HK-2 (cell line): Measurements from ENCODE around the gene LCK.

Source experiments
- DNase-seq: peaks from one replicate; pipeline ENCODE4 v3.0.0-alpha.2; 2018; ENCODE audit not compliant: unreplicated experiment

LCK gene

GRCh38 chr1:32250893-32251716 is at the start of gene LCK:
Gene LCK, plus strand, starts transcription at chr1:32251265. Its CDS starts 23,065 bp downstream, at chr1:32274330.
- DNase-seq: no peak

DNA sequence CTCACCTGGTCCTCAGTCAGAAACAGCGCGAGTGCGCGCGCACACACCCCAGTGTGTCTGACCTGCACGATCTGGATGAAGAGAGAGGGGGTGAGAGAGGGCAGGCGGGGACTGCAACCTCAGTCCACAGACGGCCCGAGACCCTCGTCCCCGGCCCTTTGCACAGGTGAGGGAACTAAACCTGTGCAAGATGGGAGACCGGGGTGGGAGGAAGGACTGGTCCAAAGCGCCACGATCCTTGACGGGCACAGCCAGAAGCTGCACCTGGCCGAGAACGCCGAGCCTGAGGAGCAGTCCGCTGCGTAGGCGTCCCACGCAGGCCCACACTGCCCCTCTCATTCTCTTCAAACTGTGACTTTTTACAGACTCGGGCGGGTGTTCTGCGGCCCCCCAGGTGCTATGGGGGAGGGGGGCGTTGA is 46.1 kb upstream of the LCK start:
- no peak for DNase-seq

DNA sequence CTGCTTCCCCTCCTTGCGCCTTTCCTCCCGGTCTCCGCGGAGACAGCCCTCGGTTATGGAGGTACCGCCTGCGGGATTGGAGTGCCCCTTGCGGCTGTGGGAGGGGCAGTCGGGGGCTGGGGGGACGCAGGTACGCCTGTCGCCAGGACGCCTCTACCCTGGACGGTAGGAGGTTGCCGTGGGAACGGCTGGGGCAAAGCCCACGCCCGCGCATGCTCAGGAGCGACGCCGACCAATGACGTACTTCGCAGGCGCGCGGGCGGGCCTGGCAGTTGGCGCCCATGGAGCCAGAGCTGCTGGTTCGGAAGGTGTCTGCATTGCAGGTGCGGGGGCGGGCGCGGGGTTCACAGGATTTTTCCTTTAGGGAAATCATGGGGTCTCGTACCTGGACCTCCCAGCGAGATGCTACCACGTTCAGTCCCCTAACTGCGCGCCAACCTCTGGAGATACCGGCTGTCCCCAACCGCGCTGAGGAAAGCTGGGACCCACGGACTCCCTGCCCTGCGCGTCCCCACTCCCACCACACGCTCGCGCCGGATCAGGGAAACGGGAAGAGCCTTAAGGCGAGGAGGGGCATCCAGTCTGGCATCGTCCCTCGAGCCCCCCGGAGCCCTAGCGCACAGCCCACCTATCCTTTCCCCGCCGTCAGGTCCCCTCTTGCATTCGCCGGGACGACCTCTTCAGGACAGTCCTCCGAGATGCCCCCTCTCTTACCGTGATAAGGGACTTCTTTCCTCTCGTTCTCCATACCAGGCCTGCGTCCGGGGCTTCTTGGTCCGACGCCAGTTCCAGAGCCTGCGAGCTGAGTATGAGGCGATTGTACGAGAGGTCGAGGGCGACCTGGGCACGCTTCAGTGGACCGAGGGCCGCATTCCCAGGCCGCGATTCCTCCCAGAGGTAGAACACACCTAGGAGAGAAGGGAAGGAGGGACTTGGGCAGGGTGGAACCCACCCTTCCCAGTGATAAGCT is 45.4 kb upstream of the LCK start, which contains the start of gene IQCC:
Gene IQCC (plus strand): TSS at position 271 of the 970 bp plus-strand sequence. CDS start 11 bp downstream, at position 282.
- DNase-seq: peak; percentile 84

- DNase-seq: no peak
Observed at GRCh38 chr1:32208469-32208868, 42.6 kb upstream of the LCK start.

- peak; percentile 63 for DNase-seq
Observed at GRCh38 chr1:32208891-32209328, 42.2 kb upstream of the LCK start, which contains the start of gene DCDC2B. Gene DCDC2B, plus strand, starts transcription at chr1:32209089. Its CDS starts 5 bp downstream, at chr1:32209094.

DNA sequence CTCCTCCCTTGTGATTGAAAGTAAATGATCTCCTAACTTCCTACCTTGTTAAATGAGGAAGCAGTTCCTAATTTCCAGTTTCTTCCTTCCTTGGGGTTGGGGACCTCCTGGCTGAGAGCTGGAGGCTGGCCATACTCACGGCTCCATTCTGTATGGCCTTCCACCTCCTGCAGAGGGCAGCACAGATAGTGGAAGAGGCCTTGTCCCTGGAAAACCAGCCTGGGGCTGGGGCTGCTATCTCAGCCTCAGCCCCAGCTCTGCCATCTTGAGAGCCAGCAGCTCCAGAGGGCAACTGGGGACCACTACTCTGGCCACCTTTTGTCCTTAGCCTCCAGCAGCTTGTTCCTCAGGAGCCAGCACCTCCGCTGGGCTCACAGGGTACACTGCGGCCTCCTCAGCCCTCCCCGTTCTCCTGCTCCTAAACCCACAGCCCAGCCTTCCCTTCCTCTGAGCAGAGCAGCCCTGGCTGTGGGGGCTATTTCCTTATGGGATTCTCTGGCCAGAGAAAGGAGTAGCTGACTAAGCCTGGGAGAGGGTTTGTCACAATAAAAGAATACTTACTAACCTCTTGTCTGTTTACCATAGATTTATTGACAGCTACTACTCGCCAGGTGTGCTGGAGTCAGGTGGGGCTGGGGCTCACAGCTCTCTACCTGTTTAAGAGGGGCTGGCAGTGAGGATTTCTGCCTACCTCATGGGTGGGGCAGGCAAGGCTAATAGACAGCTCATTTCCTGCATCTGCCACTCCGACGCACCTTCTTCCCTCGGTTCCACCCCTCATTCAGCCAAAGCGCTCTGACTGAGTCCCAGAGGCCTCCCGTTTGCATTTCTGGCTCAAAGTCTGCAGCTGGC is 35.2 kb upstream of the LCK start:
- DNase-seq: peak; percentile 66

DNA sequence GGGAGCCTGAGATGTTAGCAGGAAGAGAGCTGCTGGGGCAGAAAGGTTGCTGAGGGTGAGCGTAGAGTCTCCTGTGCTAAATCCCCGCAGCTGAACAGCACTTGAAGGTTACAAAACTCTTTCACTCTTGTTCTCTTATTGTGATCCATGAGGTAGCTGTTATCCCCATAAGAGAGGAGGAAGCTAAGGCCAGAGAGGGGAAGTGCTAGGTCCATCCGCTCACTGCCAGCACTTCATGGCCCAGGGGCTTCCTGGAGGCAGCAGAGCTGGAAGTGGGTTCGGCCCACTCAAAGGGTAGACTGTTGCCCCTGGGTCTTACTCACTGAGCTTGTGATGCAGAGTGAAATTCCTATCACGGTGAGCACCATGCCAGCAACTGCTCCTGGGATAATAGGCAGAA is 34.5 kb upstream of the LCK start:
- no peak for DNase-seq

GRCh38 chr1:32219022-32219421 is 32.0 kb upstream of the LCK start:
- no peak for DNase-seq

- DNase-seq: no peak
Observed at GRCh38 chr1:32220746-32221580, 30.1 kb upstream of the LCK start.

DNA sequence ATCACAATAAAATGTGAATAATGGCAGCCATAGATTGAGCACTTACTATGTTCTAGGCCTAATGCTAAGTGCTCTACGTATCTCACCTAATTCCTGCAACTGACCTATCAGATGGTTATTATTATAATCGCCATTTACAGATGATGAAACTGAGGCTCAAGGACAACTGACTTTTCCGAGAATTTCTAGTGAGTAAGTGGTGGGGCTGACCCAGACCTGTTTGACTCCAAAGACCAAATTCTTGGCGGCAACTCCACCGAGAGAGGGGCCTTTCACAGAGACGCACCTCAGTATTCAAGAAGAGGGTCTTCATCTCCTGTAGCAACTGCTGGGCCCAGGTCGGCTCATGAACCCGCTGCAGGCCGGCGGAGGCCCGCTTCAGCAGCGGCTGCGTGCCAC is 29.5 kb upstream of the LCK start:
- DNase-seq: no peak

DNA sequence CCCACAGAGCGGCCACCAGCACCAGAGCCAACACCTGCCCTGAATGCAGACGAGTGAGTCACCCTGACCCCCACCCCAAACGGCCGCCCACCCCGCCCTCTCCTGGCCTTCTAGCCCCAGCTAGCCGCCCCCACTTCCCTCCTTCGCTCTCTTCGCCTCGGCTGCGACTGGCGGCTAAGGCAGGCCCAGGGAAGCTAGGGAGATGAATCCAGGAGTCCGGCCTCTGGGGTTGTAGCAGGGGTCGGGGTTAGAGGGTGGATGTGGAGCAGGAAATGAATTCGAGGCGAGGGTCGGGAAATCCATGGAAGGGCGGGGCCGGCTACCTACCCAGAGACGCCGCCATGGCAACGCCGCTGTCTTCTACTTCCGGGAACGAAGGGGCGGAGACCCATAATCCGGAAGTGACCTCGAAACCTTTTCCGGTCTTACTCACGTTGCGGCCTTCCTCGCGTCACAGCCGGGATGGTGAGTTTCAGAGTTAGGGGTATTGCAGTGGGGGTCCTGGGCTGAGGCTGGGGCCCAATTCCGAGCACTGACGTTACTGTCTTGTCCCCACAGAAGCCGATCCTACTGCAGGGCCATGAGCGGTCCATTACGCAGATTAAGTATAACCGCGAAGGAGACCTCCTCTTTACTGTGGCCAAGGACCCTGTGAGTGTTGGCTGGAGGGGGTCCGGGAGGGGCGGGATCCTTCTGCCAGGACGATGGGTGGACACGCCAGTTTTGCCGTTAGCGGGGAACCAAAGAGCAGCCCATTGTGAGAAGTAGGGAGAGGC is 28.9 kb upstream of the LCK start, which contains the start of the genes EIF3I and TMEM234:
Gene EIF3I (plus strand): TSS at position 428 of the 776 bp plus-strand sequence. CDS start 35 bp downstream, at position 463.
Gene TMEM234 (minus strand): TSS at position 374 of the 776 bp plus-strand sequence. CDS start 31 bp downstream, at position 343.
- peak; percentile 87 for DNase-seq

DNA sequence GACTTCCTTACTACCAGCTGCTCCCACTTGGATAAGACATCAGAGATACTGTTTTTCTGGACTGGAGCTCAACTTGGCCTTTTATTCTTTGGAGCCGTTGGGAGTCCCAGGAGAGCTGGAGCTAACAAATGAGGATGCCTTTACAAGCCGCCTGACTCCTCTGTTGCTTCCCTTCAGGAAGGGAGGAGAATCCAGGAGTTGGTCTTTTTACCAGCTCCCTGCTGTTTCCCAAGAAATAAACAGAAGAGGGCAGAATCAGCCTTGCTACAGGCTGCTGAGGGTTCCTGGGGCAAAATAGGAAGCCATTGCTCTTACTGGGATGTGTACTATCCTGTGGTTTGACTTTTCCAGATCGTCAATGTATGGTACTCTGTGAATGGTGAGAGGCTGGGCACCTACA is 27.4 kb upstream of the LCK start:
- no peak for DNase-seq

DNA sequence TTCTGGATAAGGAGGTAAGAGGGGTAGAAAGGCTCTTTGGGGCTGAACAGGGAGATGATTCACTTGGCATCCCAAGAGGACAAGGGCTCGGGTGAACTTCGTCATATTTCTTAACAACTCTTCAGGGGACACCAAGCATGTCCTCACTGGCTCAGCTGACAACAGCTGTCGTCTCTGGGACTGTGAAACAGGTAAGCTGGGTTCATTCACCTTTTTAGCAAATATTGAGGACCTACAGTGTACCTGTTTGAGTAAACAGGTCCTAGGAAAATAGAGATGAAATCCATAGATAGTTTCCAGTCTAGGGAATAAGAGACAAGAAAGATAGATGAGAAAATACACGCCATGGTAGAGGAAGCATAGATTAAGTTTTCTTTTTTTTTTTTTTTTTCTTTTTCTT is 26.8 kb upstream of the LCK start:
- DNase-seq: no peak

DNA sequence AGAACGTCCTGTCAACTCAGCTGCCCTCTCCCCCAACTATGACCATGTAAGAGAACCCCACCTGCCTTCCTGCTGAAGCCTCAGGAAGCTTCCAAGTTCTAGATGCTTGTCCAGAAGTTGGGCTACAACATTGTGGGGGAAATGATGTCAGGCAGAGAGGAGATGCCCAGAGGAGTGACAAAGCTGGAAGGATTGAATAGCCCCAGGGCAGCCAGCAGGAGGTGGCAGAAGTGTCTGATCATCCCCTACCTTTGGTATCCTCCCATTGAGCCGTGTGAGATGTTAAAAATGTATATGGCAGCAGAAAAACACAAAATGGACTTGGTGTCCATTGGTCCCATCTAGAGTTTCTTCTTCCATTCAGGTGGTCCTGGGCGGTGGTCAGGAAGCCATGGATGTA is 22.3 kb upstream of the LCK start:
- DNase-seq: no peak

DNA sequence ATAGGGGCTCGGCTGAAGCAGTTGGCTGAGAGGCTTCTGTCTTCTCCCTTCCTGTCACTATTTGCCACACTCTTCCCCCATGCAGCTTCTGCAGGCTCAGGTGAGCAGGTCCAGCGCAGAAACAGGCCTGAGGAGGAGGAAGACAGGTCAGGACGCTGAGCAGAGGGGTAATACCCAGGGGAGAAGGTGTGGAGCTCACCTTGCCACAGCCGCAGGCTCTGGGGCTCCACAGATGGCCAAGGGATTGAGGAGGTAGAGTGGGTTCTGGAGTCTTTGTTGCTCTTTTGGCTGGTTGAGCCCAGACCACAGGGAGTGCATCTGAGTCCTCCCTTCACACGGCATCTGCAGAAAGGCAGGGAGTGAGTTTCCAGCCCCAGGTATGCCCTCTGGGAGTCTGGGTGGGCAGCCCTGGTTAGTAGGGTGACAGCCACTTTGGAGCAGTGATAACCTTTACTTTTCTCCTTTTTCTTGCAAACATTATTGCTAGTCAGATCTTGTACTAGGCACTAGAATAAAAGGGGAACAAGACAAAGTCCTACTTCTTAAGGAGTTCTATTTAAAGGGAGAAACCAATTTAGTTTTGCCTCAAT is 19.1 kb upstream of the LCK start:
- DNase-seq: no peak

GRCh38 chr1:32232558-32233304 is 18.3 kb upstream of the LCK start:
- no peak for DNase-seq

GRCh38 chr1:32234792-32235191 is 16.3 kb upstream of the LCK start:
- no peak for DNase-seq

DNA sequence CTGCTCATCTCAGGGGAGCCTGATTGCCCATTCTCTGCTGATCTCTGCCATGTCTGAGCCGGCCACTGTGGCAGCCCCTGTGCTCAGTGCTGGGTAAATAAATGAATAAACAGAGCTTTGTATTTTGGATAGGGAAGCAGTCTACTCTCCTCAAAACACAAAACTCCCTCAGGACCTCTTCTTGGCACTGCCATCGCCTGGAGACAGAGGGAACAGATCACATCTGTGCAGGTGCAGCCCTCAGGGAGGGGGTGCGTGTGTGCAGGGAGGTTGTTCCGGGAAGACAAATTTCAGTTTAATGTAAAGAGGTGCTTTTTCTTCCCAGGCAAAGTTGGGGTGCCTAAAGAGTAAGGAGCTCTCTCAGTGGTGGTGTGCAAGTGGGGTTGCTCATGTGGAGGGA is 11.7 kb upstream of the LCK start:
- DNase-seq: no peak
